Stimulated activated CD8-positive, alpha-beta memory T cell treated with anti-CD3 and anti-CD28 coated beads, Interleukin-7, amount 100 ng/mL, for 24 hours (primary cell): Measurements from ENCODE around the gene GOLIM4.

ENCODE experiments used
- DNase-seq: peaks from one replicate; pipeline ENCODE4 v3.0.0-alpha.2; 2020; ENCODE audit warnings: low read depth

GOLIM4 gene

GRCh38 chr3:168096210-168096652, 507 bp upstream of the GOLIM4 start:
- DNase-seq: no peak

- no peak for DNase-seq
Measured at GRCh38 chr3:168094877-168095610, 680 bp downstream of the GOLIM4 start.

GRCh38 chr3:168094580-168094876, 1.2 kb downstream of the GOLIM4 start:
- DNase-seq: no peak

GRCh38 chr3:168093790-168094189, 1.9 kb downstream of the GOLIM4 start:
- no peak for DNase-seq

GRCh38 chr3:168093229-168093628, 2.5 kb downstream of the GOLIM4 start:
- no peak for DNase-seq

- no peak for DNase-seq
Measured at GRCh38 chr3:168091941-168092340, 3.8 kb downstream of the GOLIM4 start.

GRCh38 chr3:168091302-168091858, 4.3 kb downstream of the GOLIM4 start:
- no peak for DNase-seq

GRCh38 chr3:168090306-168091085, 5.2 kb downstream of the GOLIM4 start:
- no peak for DNase-seq

GRCh38 chr3:168089179-168089771, 6.4 kb downstream of the GOLIM4 start:
- no peak for DNase-seq

- DNase-seq: no peak
Measured at GRCh38 chr3:168088106-168088720, 7.5 kb downstream of the GOLIM4 start.

GRCh38 chr3:168087539-168087938, 8.2 kb downstream of the GOLIM4 start:
- no peak for DNase-seq

GRCh38 chr3:168086541-168087260, 9.0 kb downstream of the GOLIM4 start:
- DNase-seq: no peak

- DNase-seq: no peak
Measured at GRCh38 chr3:168085491-168086119, 10.1 kb downstream of the GOLIM4 start.

- DNase-seq: no peak
Measured at GRCh38 chr3:168083906-168084305, 11.8 kb downstream of the GOLIM4 start.

GRCh38 chr3:168081856-168082255, 13.9 kb downstream of the GOLIM4 start:
- no peak for DNase-seq

GRCh38 chr3:168081171-168081771, 14.5 kb downstream of the GOLIM4 start:
- DNase-seq: no peak

- no peak for DNase-seq
Measured at GRCh38 chr3:168080499-168081170, 15.1 kb downstream of the GOLIM4 start.

- DNase-seq: no peak
Measured at GRCh38 chr3:168080022-168080421, 15.7 kb downstream of the GOLIM4 start.

- no peak for DNase-seq
Measured at GRCh38 chr3:168077091-168077490, 18.6 kb downstream of the GOLIM4 start.
